ENCODE results near the gene ZSCAN5A. TPM values are rescaled to one million over a fixed set of nuclear protein-coding genes. Genes with fewer than 3 reads are reported as not detected.

Gene ZSCAN5A
- total and polyA plus RNA-seq, 5 donors from 2014 or later = 3.5 to 7.9 (median 6.4) TPM

DNA sequence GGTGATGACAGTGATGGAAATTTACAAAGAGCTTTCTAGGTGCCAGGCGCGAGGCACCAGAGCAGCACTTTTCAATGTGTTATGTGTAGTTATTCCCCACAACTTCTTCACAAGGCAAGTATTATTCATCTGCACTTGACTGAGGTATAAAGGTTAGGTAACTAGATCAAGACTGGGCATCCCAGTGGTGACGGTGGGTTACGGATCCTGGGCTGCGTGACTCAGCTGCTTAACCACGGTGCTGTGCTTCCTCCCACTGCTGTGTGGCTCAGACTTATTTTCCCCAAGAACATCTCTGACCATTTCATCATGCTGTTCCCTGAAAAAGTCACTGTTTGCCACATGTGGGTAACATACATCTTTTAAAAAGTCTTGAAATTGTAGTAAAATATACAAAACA, 22.8 kb downstream of the ZSCAN5A start:
- H3K9me3 Mint-ChIP-seq = peaks cover 0 to 1% (median 0%) of the 10 kb centered on the region in 7 donors
- H3K27me3 Mint-ChIP-seq = no peaks in the 10 kb centered on the region
- H3K27ac Mint-ChIP-seq = no peak overlapping the region
- Histone ChIP-seq H3K4me3 (ENCODE audit: low read depth, low read length) (no peak overlapping the region), H3K4me1 (ENCODE audit: control insufficient read depth, insufficient read depth, low read length, poor library complexity, severe bottlenecking) (no peaks in the 10 kb centered on the region), H3K36me3 (ENCODE audit: control insufficient read depth, insufficient read depth, low read length) (peaks cover 6% of the 10 kb centered on the region), H3K9me3 (ENCODE audit: control insufficient read depth in 2 of 2, low read length in 2 of 2) (no peaks in the 10 kb centered on the region), H3K27me3 (ENCODE audit: control insufficient read depth, insufficient read depth, low read length) (no peaks in the 10 kb centered on the region), H3K27ac (ENCODE audit: insufficient read depth, low read length, poor library complexity, severe bottlenecking) (no peak overlapping the region)
- peaks cover 0 to 2% (median 0%) of the 10 kb centered on the region in 4 donors for H3K4me1 Mint-ChIP-seq
- H3K36me3 Mint-ChIP-seq = peaks cover 44% of the 10 kb centered on the region
- no peak overlapping the region for H3K4me3 Mint-ChIP-seq
- no peak for DNase-seq
- ATAC-seq (ENCODE audit: low read depth in 2 of 2) = no peak

DNA sequence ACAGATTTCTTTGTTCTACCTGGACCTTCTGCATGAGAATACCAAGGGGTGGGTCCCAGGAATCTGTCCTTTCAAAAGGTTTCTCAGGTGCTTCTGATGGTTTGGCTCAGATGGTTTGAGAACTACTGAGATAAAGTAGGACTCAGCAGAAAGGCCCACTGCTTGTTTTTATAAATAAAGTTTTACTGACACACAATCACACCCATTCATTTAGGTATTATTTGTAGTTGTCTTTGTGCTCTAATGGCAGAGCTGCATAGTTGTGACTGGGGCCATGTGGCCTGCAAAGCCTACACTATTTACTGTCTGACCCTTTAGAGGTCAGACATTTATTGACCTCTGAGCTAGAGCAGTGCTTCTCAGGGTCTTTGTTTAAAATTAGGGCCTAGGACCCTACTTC, 24.5 kb downstream of the ZSCAN5A start:
- no peaks in the 10 kb centered on the region for H3K4me1 ChIP-seq (ENCODE audit: control insufficient read depth, insufficient read depth, low read length, poor library complexity, severe bottlenecking)
- peaks cover 36% of the 10 kb centered on the region for H3K36me3 Mint-ChIP-seq
- no peak overlapping the region for H3K4me3 Mint-ChIP-seq
- H3K4me3 ChIP-seq (ENCODE audit: low read depth, low read length) = no peak overlapping the region
- peaks cover 3% of the 10 kb centered on the region for H3K36me3 ChIP-seq (ENCODE audit: control insufficient read depth, insufficient read depth, low read length)
- no peak for DNase-seq
- H3K9me3 Mint-ChIP-seq = peaks cover 0 to 1% (median 0%) of the 10 kb centered on the region in 7 donors
- no peak for ATAC-seq (ENCODE audit: low read depth in 2 of 2)
- no peaks in the 10 kb centered on the region for H3K4me1 Mint-ChIP-seq
- no peak overlapping the region for H3K27ac ChIP-seq (ENCODE audit: insufficient read depth, low read length, poor library complexity, severe bottlenecking)
- no peaks in the 10 kb centered on the region for H3K9me3 ChIP-seq (ENCODE audit: control insufficient read depth in 2 of 2, low read length in 2 of 2)
- H3K27me3 ChIP-seq (ENCODE audit: control insufficient read depth, insufficient read depth, low read length) = no peaks in the 10 kb centered on the region
- no peak overlapping the region for H3K27ac Mint-ChIP-seq
- H3K27me3 Mint-ChIP-seq = no peaks in the 10 kb centered on the region

DNA sequence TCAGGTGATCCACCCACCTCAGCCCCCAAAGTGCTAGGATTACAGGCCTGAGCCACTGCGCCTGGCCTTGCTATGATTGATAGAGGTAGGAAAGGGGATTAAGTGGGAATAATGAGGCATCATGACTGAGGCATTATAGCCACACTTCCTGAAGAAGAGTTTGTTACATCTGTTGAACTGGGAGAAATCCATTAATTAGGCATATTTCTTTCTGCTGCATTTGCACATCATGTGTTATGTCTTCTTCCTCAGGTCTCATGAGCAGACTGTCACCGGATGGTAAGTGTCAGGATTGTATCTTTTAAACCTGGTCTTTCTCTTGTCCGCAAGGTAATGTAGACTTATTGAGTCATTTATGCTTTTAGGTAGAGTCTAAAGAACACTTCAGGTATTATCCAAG, 29.9 kb downstream of the ZSCAN5A start:
- no peak overlapping the region for H3K4me3 ChIP-seq (ENCODE audit: low read depth, low read length)
- Mint-ChIP-seq H3K4me3 (no peak overlapping the region), H3K27me3 (no peaks in the 10 kb centered on the region), H3K27ac (no peak overlapping the region), H3K36me3 (peaks cover 18% of the 10 kb centered on the region), H3K4me1 (no peaks in the 10 kb centered on the region), H3K9me3 (peaks cover 0 to 3% (median 0%) of the 10 kb centered on the region in 7 donors)
- no peaks in the 10 kb centered on the region for H3K9me3 ChIP-seq (ENCODE audit: control insufficient read depth in 2 of 2, low read length in 2 of 2)
- no peaks in the 10 kb centered on the region for H3K4me1 ChIP-seq (ENCODE audit: control insufficient read depth, insufficient read depth, low read length, poor library complexity, severe bottlenecking)
- ATAC-seq (ENCODE audit: low read depth in 2 of 2) (no peak), DNase-seq (no peak)
- no peaks in the 10 kb centered on the region for H3K27me3 ChIP-seq (ENCODE audit: control insufficient read depth, insufficient read depth, low read length)
- no peaks in the 10 kb centered on the region for H3K36me3 ChIP-seq (ENCODE audit: control insufficient read depth, insufficient read depth, low read length)
- no peak overlapping the region for H3K27ac ChIP-seq (ENCODE audit: insufficient read depth, low read length, poor library complexity, severe bottlenecking)

DNA sequence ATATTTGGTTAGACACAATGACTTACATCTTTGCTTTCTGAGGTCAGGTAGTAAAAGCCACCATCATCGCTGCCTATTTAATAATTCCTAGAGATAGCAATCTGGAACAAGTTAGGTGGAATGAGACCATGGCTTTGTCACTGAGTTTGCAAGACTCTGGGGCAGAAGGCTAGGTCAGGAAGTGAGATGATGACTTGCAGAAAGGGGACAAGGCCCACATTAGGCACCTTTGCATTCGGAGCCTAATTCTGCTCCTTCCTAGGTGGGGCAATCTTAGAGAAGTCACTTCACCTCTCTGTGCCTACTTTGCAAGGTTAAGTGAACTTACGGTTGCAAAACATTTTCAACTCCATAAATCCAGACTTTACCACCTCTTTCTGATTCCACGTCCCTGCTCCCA, 31.8 kb downstream of the ZSCAN5A start:
- Mint-ChIP-seq H3K36me3 (peaks cover 7% of the 10 kb centered on the region), H3K4me3 (no peak overlapping the region), H3K9me3 (peaks cover 0 to 2% (median 0%) of the 10 kb centered on the region in 7 donors), H3K4me1 (no peaks in the 10 kb centered on the region), H3K27ac (no peak overlapping the region), H3K27me3 (no peaks in the 10 kb centered on the region)
- H3K4me3 ChIP-seq (ENCODE audit: low read depth, low read length) = no peak overlapping the region
- H3K9me3 ChIP-seq (ENCODE audit: control insufficient read depth in 2 of 2, low read length in 2 of 2) = no peaks in the 10 kb centered on the region
- no peaks in the 10 kb centered on the region for H3K27me3 ChIP-seq (ENCODE audit: control insufficient read depth, insufficient read depth, low read length)
- H3K36me3 ChIP-seq (ENCODE audit: control insufficient read depth, insufficient read depth, low read length) = no peaks in the 10 kb centered on the region
- ATAC-seq (ENCODE audit: low read depth in 2 of 2) = no peak
- no peak overlapping the region for H3K27ac ChIP-seq (ENCODE audit: insufficient read depth, low read length, poor library complexity, severe bottlenecking)
- no peak for DNase-seq
- no peaks in the 10 kb centered on the region for H3K4me1 ChIP-seq (ENCODE audit: control insufficient read depth, insufficient read depth, low read length, poor library complexity, severe bottlenecking)

DNA sequence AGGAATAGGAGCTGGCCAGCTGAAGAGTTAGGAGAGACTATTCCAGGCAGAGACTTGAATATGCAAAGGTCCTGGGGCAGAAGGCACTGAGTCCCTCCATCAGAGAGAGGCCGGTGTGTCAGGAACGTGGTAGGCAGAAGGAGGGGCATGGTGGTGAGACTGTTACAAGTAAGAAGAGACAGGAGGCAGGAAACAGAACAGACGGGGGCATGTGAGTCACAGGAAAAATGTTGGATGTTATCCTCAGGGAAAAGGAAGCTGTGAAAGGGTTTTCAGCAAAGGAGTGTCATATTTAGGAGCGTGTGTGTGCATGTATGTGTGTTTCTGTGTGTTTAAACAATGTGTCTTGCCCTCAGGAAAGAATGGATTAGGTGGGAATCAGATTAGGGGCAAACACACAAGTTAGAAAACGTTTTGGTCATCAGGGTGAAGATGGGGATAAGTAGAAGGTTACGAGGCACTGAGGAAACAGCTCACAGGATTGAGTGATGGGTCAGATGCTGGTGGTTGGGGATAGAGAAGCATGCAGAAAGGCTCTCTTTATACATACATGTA, 41.0 kb downstream of the ZSCAN5A start:
- ATAC-seq (ENCODE audit: low read depth in 2 of 2) (no peak), DNase-seq (no peak)
- Histone ChIP-seq H3K4me3 (ENCODE audit: low read depth, low read length) (no peak overlapping the region), H3K4me1 (ENCODE audit: control insufficient read depth, insufficient read depth, low read length, poor library complexity, severe bottlenecking) (no peaks in the 10 kb centered on the region), H3K27ac (ENCODE audit: insufficient read depth, low read length, poor library complexity, severe bottlenecking) (no peak overlapping the region), H3K9me3 (ENCODE audit: control insufficient read depth in 2 of 2, low read length in 2 of 2) (no peaks in the 10 kb centered on the region), H3K27me3 (ENCODE audit: control insufficient read depth, insufficient read depth, low read length) (no peaks in the 10 kb centered on the region), H3K36me3 (ENCODE audit: control insufficient read depth, insufficient read depth, low read length) (no peaks in the 10 kb centered on the region)
- Mint-ChIP-seq H3K27ac (no peak overlapping the region), H3K4me3 (no peak overlapping the region), H3K4me1 (no peaks in the 10 kb centered on the region), H3K9me3 (peaks cover 0 to 6% (median 0%) of the 10 kb centered on the region in 7 donors), H3K27me3 (no peaks in the 10 kb centered on the region), H3K36me3 (peaks cover 5% of the 10 kb centered on the region)

DNA sequence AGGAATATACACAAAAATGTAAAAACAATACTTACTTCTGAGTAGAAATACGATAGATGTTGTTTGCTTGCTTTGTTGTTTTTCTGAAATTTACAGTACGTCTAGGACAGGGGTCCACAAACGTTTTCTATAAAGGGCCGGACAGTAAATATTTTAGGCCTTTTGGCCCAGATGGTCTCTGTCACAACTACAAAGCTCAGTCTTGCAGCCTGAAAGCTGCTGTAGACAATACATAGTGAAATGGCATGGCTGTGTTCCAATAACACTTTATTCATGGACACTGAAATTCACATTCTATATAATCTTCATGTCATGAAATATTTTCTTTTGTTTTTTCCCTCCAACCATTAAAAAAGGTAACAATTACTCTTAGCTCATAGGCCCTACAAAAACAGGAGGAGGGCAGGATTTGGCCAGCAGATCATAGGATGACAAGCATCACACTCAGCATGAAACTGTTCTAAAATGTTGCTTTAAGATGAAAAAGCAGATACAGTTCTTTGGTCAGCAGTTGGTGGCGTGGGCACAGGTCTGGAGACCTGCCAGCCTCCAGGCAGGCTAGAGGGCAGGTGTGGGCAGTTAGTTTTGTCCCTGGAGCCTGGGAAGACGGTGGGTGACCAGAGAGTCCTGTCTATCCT, 42.4 kb downstream of the ZSCAN5A start, which contains the start of gene EDDM13:
Gene EDDM13 (plus strand): TSS at position 588 of the 638 bp plus-strand sequence. CDS start 87 bp downstream, outside the sequence.
- Histone ChIP-seq H3K4me3 (ENCODE audit: low read depth, low read length) (no peak within 1 kb of the TSS), H3K9me3 (ENCODE audit: control insufficient read depth in 2 of 2, low read length in 2 of 2) (no peaks in the 10 kb centered on the region), H3K4me1 (ENCODE audit: control insufficient read depth, insufficient read depth, low read length, poor library complexity, severe bottlenecking) (no peaks in the 10 kb centered on the region), H3K36me3 (ENCODE audit: control insufficient read depth, insufficient read depth, low read length) (no peaks in the 10 kb centered on the region), H3K27ac (ENCODE audit: insufficient read depth, low read length, poor library complexity, severe bottlenecking) (no peak within 1 kb of the TSS), H3K27me3 (ENCODE audit: control insufficient read depth, insufficient read depth, low read length) (no peaks in the 10 kb centered on the region)
- H3K27me3 Mint-ChIP-seq = no peaks in the 10 kb centered on the region
- H3K9me3 Mint-ChIP-seq = peaks cover 0 to 4% (median 0%) of the 10 kb centered on the region in 7 donors
- peaks cover 5% of the 10 kb centered on the region for H3K36me3 Mint-ChIP-seq
- ATAC-seq (ENCODE audit: low read depth in 2 of 2) = no peak
- H3K27ac Mint-ChIP-seq = no peak within 1 kb of the TSS
- DNase-seq = no peak
- no peak within 1 kb of the TSS for H3K4me3 Mint-ChIP-seq
- no peaks in the 10 kb centered on the region for H3K4me1 Mint-ChIP-seq

DNA sequence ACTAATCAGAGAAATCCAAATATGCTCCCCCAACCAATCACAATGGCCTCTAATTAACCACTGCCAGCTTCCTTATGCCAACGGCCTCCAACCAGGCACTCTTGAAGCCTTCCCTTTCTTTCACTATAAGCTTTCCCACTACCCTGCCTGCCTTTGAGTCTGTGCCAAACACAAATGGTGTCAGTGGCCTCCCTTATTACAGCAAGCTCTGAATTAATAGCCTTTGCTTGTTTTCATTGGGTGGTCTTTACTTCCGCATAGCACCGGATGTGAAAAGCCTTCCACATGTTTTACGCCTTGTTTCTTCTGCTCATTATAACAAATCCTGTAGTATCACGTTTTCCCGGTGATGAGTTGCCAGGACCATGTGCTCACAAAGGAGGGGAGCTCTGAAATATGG, 43.5 kb downstream of the ZSCAN5A start:
- Histone ChIP-seq H3K9me3 (ENCODE audit: control insufficient read depth in 2 of 2, low read length in 2 of 2) (no peaks in the 10 kb centered on the region), H3K27ac (ENCODE audit: insufficient read depth, low read length, poor library complexity, severe bottlenecking) (no peak overlapping the region), H3K36me3 (ENCODE audit: control insufficient read depth, insufficient read depth, low read length) (no peaks in the 10 kb centered on the region), H3K4me1 (ENCODE audit: control insufficient read depth, insufficient read depth, low read length, poor library complexity, severe bottlenecking) (no peaks in the 10 kb centered on the region), H3K4me3 (ENCODE audit: low read depth, low read length) (no peak overlapping the region), H3K27me3 (ENCODE audit: control insufficient read depth, insufficient read depth, low read length) (no peaks in the 10 kb centered on the region)
- H3K27ac Mint-ChIP-seq = no peak overlapping the region
- DNase-seq (no peak), ATAC-seq (ENCODE audit: low read depth in 2 of 2) (no peak)
- no peaks in the 10 kb centered on the region for H3K27me3 Mint-ChIP-seq
- H3K4me1 Mint-ChIP-seq = no peaks in the 10 kb centered on the region
- H3K9me3 Mint-ChIP-seq = peaks cover 0 to 4% (median 0%) of the 10 kb centered on the region in 7 donors
- H3K36me3 Mint-ChIP-seq = peaks cover 5% of the 10 kb centered on the region
- no peak overlapping the region for H3K4me3 Mint-ChIP-seq

DNA sequence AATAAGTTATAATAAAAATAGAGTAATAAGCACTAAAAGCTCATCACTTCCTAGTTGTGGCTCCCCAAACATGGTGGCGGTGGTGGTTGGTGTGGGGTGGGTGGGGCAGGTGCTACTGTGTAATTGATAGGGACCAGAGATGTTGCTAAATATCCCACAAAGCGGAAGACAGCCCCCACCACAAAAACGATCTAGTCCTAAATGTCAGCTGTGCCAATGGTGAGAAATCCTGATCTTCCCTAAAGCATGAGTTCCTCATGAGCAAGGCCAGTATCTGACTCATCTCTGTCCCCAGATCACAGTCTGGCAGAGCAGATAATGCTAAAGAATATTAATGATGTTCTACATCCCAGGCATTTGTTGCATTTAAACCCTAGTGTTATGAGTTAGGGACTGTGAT, 44.0 kb downstream of the ZSCAN5A start:
- no peak for DNase-seq
- no peaks in the 10 kb centered on the region for H3K9me3 ChIP-seq (ENCODE audit: control insufficient read depth in 2 of 2, low read length in 2 of 2)
- H3K4me3 ChIP-seq (ENCODE audit: low read depth, low read length) = no peak overlapping the region
- Mint-ChIP-seq H3K4me3 (no peak overlapping the region), H3K27ac (no peak overlapping the region), H3K27me3 (no peaks in the 10 kb centered on the region), H3K9me3 (peaks cover 0 to 4% (median 0%) of the 10 kb centered on the region in 7 donors), H3K36me3 (peaks cover under 1% of the 10 kb centered on the region), H3K4me1 (no peaks in the 10 kb centered on the region)
- no peaks in the 10 kb centered on the region for H3K27me3 ChIP-seq (ENCODE audit: control insufficient read depth, insufficient read depth, low read length)
- H3K36me3 ChIP-seq (ENCODE audit: control insufficient read depth, insufficient read depth, low read length) = no peaks in the 10 kb centered on the region
- ATAC-seq (ENCODE audit: low read depth in 2 of 2) = no peak
- H3K4me1 ChIP-seq (ENCODE audit: control insufficient read depth, insufficient read depth, low read length, poor library complexity, severe bottlenecking) = no peaks in the 10 kb centered on the region
- H3K27ac ChIP-seq (ENCODE audit: insufficient read depth, low read length, poor library complexity, severe bottlenecking) = no peak overlapping the region
